ENCODE measurements around the gene ZYX.
A peak's percentile ranks its signal among the peaks of the same experiment; 100 is the strongest.

The ZYX gene

DNA sequence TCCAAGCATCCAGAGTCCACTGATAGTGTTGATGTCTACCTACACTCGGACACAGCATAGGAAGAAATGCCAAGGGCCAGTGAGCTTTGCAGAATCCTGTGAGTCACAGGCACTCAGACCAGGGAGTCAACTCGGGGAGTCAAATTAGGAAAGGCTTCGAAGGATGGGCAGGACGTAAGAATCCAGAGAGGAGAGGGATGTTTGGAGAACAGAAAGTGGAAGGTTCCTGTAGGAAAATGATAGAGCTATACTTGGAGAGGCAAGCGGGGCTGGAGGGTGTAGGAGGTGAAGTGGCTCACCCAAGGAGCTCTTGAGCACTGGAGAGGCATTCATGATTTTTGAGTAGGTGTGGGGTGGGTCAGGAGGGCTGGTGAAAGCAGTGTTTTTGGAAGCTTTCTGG, 3.0 kb downstream of the ZYX start:
- H3K4me2 ChIP-seq: peak overlapping the region; percentile 99
- peaks cover 13% of the 10 kb centered on the region for H3K36me3 ChIP-seq
- peaks cover 70% of the 10 kb centered on the region for H3K4me1 ChIP-seq
- H3K9ac ChIP-seq: no peak overlapping the region
- H3K27me3 ChIP-seq: no peaks in the 10 kb centered on the region
- H4K20me1 ChIP-seq: peaks cover 43% of the 10 kb centered on the region
- peak overlapping the region; percentile 24; the same call in 1 of the 2 replicates for H3K27ac ChIP-seq
- H3K4me3 ChIP-seq: no peak overlapping the region
- TF ChIP-seq Cebpa-rat (IDR thresholded peaks at IDR 0.05): no peak
- no peaks in the 10 kb centered on the region for H3K9me3 ChIP-seq

DNA sequence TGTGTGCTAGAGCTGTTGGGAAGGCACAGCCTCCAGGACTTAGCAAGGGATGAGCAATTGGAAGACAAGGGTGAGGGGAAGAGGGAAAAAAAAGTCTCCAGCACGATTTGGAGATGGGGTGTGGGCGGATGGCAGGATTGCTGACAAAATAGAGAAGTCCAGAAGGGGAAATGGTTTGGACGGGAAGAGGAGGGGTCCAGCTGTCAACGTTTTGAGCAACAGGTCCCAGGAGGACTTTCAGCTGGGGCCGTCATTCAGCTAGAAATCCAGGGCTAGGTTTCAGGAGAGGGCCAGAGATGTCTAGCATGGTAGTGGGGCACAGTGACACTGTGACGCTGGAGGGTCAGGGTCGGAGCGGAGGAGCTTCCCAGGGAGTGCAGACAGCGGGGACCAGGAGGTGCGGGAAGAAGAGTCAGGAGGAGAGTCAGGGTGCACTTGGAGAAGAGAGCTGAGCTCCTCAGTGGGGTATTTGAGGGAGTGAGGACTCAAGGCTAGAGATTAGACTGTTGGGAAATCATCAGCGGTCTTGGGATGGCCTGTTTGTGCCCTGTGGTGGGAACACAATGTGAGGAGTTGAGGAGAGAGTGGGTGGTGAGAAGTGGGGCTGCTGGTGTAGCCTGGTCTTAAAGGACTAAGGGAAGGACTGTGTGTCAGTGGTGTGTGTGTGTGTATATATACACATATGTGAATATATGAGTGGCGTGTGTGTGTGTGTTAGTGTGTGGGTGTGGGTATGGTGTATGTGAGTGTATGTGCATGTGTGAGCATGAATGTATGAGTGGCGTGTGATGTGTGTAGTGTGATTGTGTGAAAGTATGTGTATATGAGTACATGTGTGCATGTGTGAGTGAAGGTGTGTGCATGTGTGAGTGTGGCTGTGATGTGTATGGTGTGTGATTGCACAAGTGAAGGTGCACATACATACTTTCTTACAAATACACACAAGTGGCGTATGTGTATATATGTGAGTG, 3.8 kb downstream of the ZYX start:
- Histone ChIP-seq H3K4me3 (peak overlapping the region; percentile 32; the same call in 1 of the 2 replicates), H3K4me1 (peaks cover 62% of the 10 kb centered on the region), H3K9ac (peak overlapping the region; percentile 9; the same call in 1 of the 2 replicates), H4K20me1 (peaks cover 43% of the 10 kb centered on the region), H3K36me3 (peaks cover 21% of the 10 kb centered on the region), H3K4me2 (peak overlapping the region; percentile 99), H3K27me3 (no peaks in the 10 kb centered on the region), H3K27ac (peak overlapping the region; percentile 24), H3K9me3 (no peaks in the 10 kb centered on the region)
- no peak for TF ChIP-seq Cebpa-rat (IDR thresholded peaks at IDR 0.05)

DNA sequence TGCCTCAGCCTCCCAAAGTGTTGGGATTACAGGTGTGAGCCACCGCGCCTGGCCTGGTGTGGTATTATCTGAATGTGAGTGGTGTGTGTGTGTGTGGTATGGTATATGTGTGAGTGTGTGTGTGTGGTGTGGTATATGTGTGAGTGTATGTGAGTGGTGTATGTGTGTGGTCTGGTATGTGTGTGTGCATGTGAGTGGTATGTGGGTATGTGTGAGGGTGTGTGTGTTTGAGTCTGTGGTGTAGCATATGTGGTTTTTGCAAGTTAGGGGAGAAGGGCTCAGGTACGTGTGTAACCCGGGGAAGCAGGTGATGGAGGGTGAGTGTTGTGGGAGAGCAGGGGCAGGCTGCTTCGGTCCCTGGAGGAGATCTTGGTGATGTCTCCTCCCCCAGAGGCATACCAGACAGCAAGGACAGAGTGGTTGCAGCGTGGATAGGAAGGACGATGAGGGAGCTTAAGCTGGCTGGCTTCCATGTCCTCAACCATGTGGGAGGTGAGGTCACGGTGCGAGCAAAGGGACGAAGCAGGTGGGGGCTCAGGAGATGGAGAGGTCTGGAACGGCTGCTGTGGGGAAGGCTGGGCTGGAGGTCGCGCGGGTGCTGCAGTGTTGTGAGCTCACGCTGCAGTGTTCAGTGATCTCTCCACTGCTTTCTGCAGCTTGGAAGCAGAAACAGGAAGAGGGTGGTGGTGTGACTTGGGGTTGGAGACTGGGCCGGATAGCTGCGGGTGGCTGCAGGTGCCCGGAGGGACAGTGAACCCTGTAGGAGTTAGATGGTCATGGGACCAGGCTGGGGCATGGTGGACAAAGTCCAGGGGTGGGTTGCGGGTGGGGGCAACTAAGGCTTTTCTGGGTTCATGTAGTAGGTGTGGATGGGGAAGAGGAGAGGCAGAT, 5.0 kb downstream of the ZYX start:
- no peak for TF ChIP-seq Cebpa-rat (IDR thresholded peaks at IDR 0.05)
- peaks cover 43% of the 10 kb centered on the region for H4K20me1 ChIP-seq
- peaks cover 61% of the 10 kb centered on the region for H3K4me1 ChIP-seq
- no peaks in the 10 kb centered on the region for H3K9me3 ChIP-seq
- H3K27me3 ChIP-seq: no peaks in the 10 kb centered on the region
- 0 out of 2 replicates have a peak overlapping the region, but pooled peaks have one; percentile 20 for H3K9ac ChIP-seq
- peak overlapping the region; percentile 54; the same call in 1 of the 2 replicates for H3K27ac ChIP-seq
- peaks cover 33% of the 10 kb centered on the region for H3K36me3 ChIP-seq
- H3K4me3 ChIP-seq: peak overlapping the region; percentile 44
- H3K4me2 ChIP-seq: peak overlapping the region; percentile 99

- Histone ChIP-seq H3K27me3 (no peaks in the 10 kb centered on the region), H4K20me1 (peaks cover 37% of the 10 kb centered on the region), H3K27ac (no peak overlapping the region), H3K36me3 (peaks cover 44% of the 10 kb centered on the region), H3K4me2 (peak overlapping the region; percentile 99), H3K9ac (no peak overlapping the region), H3K9me3 (no peaks in the 10 kb centered on the region), H3K4me3 (no peak overlapping the region), H3K4me1 (peaks cover 53% of the 10 kb centered on the region)
- no peak for TF ChIP-seq Cebpa-rat (IDR thresholded peaks at IDR 0.05)
Observed at GRCh38 chr7:143387156-143387975, 6.2 kb downstream of the ZYX start.

GRCh38 chr7:143388051-143388450, 6.9 kb downstream of the ZYX start:
- H3K4me3 ChIP-seq: no peak overlapping the region
- H3K4me2 ChIP-seq: no peak overlapping the region
- no peaks in the 10 kb centered on the region for H3K9me3 ChIP-seq
- H3K4me1 ChIP-seq: peaks cover 46% of the 10 kb centered on the region
- peaks cover 30% of the 10 kb centered on the region for H4K20me1 ChIP-seq
- H3K9ac ChIP-seq: no peak overlapping the region
- no peaks in the 10 kb centered on the region for H3K27me3 ChIP-seq
- H3K36me3 ChIP-seq: peaks cover 51% of the 10 kb centered on the region
- TF ChIP-seq Cebpa-rat (IDR thresholded peaks at IDR 0.05): no peak
- no peak overlapping the region for H3K27ac ChIP-seq

DNA sequence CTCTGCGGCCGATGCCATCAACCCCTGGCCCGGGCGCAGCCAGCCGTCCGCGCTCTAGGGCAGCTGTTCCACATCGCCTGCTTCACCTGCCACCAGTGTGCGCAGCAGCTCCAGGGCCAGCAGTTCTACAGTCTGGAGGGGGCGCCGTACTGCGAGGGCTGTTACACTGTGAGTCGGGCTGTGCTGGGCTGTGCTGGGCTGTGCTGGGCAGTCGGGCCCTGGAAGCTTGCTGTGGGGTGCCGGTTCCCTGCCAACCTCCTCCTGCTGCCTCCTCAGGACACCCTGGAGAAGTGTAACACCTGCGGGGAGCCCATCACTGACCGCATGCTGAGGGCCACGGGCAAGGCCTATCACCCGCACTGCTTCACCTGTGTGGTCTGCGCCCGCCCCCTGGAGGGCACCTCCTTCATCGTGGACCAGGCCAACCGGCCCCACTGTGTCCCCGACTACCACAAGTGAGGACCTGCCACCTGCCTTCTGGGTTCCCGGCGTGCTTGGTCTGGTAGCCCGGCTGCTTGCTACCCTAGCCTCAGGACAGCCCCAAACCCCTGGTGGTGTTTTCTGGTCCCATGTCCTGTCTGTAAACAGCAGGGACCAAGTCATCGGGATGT, 7.5 kb downstream of the ZYX start:
- Histone ChIP-seq H4K20me1 (peaks cover 30% of the 10 kb centered on the region), H3K4me1 (peaks cover 42% of the 10 kb centered on the region), H3K4me3 (no peak overlapping the region), H3K27me3 (no peaks in the 10 kb centered on the region), H3K9me3 (no peaks in the 10 kb centered on the region), H3K4me2 (no peak overlapping the region), H3K36me3 (peaks cover 53% of the 10 kb centered on the region), H3K9ac (no peak overlapping the region), H3K27ac (no peak overlapping the region)
- no peak for TF ChIP-seq Cebpa-rat (IDR thresholded peaks at IDR 0.05)

DNA sequence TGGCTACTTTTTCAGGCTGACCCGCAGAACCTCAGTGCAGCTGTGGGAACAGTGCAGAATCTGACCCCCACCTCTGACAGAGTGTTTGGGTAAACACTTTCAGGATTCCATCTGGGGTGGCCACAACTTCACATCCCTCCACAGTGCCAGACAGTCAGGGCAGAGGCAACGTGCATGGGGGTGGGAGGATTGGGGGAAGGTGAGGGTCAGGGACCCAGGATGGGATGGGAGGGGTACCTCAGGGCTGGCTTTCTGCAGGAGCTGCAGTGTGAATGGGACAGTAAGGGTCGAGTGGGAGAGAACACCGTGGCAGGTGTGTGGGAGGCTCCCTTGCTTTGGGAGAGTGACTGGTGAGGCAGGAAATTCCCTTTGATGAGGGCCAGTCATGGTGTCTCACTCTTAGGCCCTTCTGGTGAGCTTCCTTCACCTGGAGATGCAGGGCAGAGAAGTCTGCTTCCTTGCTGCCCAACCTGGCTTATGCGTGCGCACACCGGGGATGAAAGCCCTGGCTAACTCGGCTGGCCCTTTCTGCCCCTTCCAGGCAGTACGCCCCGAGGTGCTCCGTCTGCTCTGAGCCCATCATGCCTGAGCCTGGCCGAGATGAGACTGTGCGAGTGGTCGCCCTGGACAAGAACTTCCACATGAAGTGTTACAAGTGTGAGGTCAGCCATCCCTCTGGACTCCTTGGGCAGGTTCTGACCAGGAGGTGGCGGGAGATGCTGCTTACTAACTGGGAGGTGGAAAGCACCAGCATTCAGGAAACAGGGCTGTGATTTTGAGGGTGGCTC, 8.4 kb downstream of the ZYX start:
- Histone ChIP-seq H3K36me3 (peaks cover 53% of the 10 kb centered on the region), H4K20me1 (peaks cover 21% of the 10 kb centered on the region), H3K27ac (no peak overlapping the region), H3K9me3 (no peaks in the 10 kb centered on the region), H3K9ac (no peak overlapping the region), H3K4me3 (no peak overlapping the region), H3K4me1 (peaks cover 33% of the 10 kb centered on the region), H3K4me2 (no peak overlapping the region), H3K27me3 (no peaks in the 10 kb centered on the region)
- no peak for TF ChIP-seq Cebpa-rat (IDR thresholded peaks at IDR 0.05)

DNA sequence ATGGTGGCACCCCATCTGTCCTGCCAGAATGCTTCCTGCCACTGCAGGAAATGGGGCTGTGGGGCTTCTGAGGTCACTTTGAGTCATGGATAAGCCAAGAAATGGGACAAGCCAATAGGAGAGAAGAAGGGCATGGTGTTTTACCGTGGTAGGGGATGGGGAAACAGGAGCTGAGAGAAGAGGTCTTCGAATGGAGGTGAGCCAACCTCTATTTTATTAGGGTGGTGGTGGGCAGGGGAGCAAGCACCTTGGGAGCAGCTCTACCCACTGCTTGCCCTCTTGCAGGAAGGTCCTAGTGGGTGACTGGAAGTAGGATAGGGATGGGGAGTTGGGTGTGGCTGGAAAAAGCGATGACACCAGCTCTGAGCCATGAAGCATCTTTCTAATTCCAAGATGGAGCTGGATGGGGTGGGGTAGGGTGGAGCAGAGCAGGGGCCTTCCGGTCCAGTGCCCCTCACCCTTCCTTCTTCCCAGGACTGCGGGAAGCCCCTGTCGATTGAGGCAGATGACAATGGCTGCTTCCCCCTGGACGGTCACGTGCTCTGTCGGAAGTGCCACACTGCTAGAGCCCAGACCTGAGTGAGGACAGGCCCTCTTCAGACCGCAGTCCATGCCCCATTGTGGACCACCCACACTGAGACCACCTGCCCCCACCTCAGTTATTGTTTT, 9.1 kb downstream of the ZYX start:
- Histone ChIP-seq H3K27me3 (no peaks in the 10 kb centered on the region), H3K36me3 (peaks cover 53% of the 10 kb centered on the region), H3K4me1 (peaks cover 33% of the 10 kb centered on the region), H3K9me3 (no peaks in the 10 kb centered on the region), H3K27ac (no peak overlapping the region), H3K4me3 (no peak overlapping the region), H3K9ac (no peak overlapping the region), H3K4me2 (no peak overlapping the region), H4K20me1 (peaks cover 13% of the 10 kb centered on the region)
- TF ChIP-seq Cebpa-rat (IDR thresholded peaks at IDR 0.05): no peak
